ENCODE results near the gene CACNA1S. TPM values are rescaled to one million over a fixed set of nuclear protein-coding genes. Genes with fewer than 3 reads are reported as not detected.

Gene CACNA1S
- polyA plus RNA-seq, 1 donor: 0.53 TPM

DNA sequence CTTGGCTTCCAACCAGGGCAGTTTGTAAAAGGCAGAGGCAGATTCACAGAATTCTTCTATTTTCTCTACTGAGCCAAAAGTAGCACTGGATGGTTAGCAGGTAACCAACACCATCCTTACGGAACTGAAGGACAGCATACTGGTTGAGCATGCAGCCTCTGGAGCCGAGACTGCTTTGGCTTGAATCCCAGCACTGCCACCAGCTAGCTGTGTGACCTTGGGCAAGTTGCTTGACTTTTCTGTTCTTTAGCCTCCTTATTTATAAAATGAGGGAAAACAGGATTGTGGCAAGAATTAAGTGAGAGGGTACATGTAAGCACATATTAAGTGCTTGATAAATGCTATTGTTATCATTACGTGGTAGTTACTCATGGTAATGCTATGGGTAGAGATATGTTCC lies 19.5 kb downstream of the CACNA1S start:
- no peak for DNase-seq

- no peak for DNase-seq
Observed at GRCh38 chr1:201091256-201091655, 21.0 kb downstream of the CACNA1S start.

DNA sequence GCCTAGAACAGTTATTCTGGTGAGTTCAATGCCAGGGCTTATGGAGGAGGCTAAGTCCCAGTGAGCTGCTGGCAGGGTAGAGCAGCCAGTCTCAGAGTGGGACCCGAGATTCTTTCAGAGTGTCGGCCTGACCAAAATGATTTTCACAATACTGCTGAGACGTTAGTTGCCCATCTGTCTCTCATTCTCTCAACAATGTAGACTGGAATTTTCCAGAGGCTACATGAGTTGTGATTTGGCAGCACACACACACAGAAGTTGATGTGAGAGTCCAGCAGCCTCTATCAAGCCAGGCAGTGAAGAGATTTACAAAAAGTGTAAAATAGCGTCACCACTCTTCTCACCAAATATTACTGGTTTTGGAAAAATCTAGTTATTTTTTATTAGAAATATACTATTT lies 21.7 kb downstream of the CACNA1S start:
- no peak for DNase-seq

DNA sequence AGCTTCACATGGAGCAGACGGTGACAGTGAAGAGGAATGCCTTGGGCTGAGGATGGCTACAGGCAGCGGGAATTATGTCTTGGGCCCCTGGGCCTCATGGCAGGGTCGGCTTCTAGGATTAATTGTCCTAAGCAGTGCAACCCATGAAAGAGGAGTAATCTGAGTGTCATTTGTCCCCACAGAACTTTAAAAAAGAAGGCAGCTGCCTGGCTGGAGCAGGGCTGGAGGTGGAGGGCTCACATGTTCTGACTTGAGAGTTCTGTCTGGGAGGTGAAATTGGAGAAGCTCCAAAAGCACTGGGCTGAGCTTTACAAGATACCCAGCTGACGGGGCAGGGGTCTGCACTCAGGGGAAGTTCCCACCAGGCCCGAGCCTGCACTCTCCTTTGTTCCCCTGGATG lies 22.6 kb downstream of the CACNA1S start:
- no peak for DNase-seq

DNA sequence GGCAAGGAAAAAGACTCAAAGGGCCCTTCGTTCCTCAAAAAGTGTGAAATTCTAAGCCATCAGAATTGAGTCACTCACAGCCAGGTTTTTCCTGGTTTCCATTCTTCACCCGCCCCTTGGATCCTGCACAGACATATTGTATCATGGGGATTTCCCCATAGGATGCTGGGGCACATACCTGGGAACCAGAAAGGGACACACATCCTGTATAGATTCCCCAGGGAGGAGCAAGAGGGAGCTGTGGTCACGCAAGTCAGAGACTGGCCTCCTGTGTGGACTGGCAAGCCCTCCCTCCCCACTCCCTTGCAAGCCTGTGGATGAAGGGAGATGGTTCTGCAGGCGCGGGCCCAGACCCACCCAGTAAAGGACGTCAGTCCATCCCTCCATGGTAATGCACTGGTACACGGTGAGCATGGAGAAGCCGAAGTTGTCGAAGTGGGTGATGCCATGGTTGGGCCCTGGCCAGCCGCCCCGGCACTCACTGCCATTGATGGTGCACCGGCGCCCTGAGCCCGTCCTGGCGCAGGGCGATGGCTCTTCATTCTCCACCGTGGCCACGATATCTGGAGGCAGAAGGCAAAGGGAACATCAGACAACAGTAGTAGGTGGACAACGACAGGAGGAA lies 23.2 kb downstream of the CACNA1S start:
- no peak for DNase-seq

DNA sequence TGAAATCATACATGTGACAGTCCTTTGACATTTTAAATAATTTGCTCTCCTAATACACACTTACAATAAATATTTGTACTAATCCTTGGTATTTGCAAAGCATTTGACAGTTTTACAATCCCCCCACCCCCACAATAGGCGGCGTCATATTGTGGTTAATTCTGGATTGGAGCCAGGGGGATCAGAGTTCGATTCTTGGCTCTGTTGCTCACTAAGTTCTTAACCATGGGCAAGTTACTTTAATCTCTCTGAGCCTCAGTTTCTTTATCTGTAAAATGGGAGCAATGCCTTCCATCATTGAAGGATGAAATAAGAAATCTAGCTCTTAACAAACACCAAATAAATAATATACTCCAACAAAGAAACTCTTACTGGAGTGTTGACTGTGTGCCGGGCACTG lies 23.8 kb downstream of the CACNA1S start:
- DNase-seq: no peak

DNA sequence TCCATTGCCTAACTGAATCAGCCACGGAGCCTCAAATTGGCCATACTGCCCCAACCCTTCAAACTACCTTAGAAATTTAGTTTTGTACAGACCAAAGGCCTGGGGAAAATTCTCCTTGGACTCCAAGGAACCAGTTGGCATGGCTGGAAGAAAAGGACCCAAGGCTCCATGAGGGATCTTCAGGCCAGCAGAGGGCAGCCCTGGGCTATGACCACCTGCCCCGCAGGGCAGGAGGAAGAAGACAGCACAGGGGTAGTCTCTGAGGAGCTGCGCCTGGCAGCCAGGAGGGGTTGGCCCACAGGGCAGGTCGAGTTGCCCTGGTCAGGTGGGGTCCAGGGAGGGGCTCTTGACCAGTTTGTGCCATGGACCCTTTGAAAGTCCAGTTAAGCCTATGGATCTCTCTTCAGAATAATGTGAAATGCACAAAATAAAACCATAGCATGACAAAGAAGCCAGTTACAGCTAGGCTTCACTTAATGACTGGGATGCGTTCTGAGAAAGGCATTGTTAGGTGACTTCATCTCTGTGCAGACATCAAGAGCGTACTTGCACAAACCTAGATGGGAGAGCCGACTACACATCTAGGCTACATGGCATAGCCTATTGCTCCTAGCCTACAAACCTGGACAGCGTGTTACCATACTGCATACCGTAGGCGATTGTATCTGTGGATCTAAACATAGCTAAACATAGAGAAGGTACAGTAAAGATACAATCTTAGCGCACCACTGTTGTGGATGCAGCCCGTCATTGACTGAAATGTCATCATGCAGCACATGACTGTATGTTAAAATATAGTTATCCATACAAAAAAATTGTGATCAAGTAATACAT lies 26.1 kb downstream of the CACNA1S start:
- DNase-seq: no peak

DNA sequence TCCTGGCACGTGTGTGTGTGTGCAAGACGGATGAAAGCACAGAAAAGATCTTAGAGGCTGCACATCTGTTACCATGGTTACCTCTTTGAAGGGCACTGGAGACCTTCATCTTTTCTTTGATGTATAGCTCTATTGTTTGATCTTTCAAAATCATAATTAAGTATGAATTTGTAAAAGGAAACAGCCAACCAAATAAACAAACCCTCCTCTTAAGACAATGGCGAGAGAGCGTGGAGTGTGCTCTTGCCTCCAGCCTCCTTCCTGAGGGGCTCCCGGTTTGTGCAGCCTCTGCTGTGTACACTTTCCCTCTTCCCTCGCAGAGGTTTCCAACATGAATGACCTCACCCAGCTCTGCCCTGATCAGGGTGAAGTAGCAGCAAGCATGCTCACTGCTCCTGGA lies 27.9 kb downstream of the CACNA1S start:
- DNase-seq: no peak

DNA sequence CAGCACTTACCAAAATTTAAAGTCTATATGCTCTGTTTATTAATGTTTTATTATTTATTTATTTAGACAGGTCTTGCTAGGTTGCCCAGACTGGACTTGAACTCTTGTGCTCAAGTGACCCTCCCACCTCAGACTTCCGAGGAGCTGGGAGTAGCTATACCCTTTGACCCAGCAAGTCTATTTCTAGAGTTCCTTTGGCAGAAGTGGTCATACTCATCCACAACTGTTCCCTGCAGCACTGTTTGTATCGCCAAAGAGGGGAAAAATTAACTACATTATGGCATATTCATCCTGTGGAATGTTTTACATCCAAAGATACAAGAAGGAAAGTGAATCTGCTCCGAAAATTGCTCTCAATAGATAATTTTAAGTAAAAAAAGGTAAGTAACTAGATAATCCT lies 28.5 kb downstream of the CACNA1S start:
- no peak for DNase-seq

- no peak for DNase-seq
Observed at GRCh38 chr1:201080135-201080534, 32.1 kb downstream of the CACNA1S start.

DNA sequence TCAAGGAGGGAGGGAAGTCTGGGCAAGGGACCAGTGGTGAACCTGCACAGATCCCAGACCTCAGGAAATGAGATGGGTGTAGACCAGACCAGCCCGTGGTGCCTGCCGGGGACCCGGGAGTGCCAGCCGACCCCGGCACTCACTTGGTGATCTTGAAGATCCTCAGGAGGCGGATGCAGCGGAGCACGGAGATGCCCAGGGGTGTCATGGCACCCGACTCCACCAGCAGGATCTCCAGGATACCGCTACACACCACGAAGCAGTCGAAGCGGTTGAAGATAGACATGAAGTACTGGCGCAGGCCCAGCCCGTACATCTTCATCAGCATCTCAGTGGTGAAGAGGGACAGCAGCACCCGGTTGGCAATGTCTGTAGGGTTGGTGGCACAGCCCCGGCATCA lies 34.5 kb downstream of the CACNA1S start:
- no peak for DNase-seq

- DNase-seq: no peak
Observed at GRCh38 chr1:201077116-201077515, 35.1 kb downstream of the CACNA1S start.

- DNase-seq: no peak
Observed at GRCh38 chr1:201076092-201076491, 36.1 kb downstream of the CACNA1S start.

- no peak for DNase-seq
Observed at GRCh38 chr1:201074018-201074417, 38.2 kb downstream of the CACNA1S start.

GRCh38 chr1:201072922-201073321 lies 39.3 kb downstream of the CACNA1S start:
- no peak for DNase-seq

GRCh38 chr1:201072149-201072548 lies 40.1 kb downstream of the CACNA1S start:
- DNase-seq: no peak

DNA sequence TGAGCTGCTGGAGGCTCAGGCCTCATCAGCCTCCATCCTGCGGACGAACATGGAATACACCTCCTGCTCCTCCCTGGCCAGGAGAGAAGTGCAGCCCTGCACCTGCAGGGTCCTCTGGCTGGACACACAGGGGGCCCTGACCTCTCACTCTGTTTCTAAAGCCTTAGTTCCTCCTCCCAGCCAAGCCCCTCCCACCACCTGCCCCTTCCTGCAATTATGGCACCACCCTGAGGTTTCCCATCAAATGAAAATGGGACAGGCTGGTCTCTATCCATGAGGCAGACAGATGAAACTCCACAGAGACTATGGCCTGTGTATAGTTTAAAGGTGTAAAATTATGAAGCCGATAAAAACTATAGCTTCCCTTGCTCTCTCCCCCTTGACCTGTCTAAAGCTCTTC lies 42.6 kb downstream of the CACNA1S start:
- DNase-seq: no peak

DNA sequence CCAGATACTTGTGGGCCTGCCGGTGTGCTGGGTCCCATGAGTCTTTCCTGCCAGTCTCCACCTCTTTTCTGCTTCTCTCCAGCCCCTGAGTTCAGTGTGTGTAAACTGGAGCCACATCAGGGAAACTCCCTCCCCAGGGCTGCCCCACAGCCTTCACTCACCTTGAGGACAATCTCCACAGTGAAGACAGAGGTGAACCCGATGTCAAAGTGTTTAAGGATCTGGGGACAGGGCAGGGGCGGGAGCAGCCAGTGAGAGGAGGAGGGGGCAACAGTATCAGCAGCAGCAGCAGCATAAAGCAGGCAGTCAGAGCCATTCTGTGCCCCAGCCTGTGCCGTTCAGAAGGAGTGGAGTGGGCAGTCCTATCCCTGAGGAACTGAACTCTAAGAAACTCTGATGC lies 43.2 kb downstream of the CACNA1S start:
- no peak for DNase-seq

GRCh38 chr1:201066986-201067385 lies 45.2 kb downstream of the CACNA1S start:
- no peak for DNase-seq

- DNase-seq: no peak
Observed at GRCh38 chr1:201065686-201066085, 46.5 kb downstream of the CACNA1S start.

GRCh38 chr1:201064806-201065205 lies 47.4 kb downstream of the CACNA1S start:
- no peak for DNase-seq

- no peak for DNase-seq
Observed at GRCh38 chr1:201063145-201063544, 49.1 kb downstream of the CACNA1S start.

- DNase-seq: no peak
Observed at GRCh38 chr1:201062511-201063091, 49.6 kb downstream of the CACNA1S start.

DNA sequence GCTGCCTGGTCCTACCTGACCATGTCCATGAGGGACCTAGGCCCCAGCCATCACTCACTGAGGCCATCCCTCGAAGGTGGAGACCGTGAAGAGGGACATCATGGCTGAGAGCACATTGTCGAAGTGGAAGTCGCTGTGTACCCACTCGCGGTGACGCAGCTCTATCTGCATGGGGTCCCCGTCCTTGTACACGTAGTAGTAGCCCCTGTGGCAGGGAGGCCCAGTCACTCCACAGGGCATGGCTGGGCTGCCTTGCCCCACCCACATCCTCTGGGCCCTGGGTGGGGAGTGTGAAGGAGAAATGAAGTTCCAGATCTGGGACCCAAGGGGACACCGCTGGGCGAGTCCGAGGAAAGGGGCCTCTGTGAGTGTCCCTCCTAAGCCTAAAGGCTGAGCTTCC lies 50.3 kb downstream of the CACNA1S start:
- DNase-seq: no peak
